Neuron (in vitro differentiated cells): ENCODE measurements around the gene TMEM181.
"Not testable (repeated sequence)": the region's sequence is repeated elsewhere in the genome, so short reads cannot be mapped to it uniquely, and the experiment has no call there.

Experiments used
- H2AFZ ChIP-seq: one replicate; pipeline ENCODE4 v1.6.1; 2013; ENCODE audit warnings: low read depth, mild to moderate bottlenecking, inconsistent platforms, low read length, moderate library complexity
- H3K27me3 ChIP-seq: one replicate; pipeline ENCODE4 v1.6.1; 2013; ENCODE audit warnings: low read length; ENCODE audit not compliant: insufficient read depth
- H3K36me3 ChIP-seq: one replicate; pipeline ENCODE4 v1.6.1; 2013; ENCODE audit warnings: low read length; ENCODE audit not compliant: insufficient read depth
- H3K4me1 ChIP-seq: one replicate; pipeline ENCODE4 v1.6.1; 2013; ENCODE audit warnings: low read length; ENCODE audit not compliant: insufficient read depth
- H3K4me3 ChIP-seq: 2 replicates; pipeline ENCODE4 v1.5.1; 2013; ENCODE audit warnings: mild to moderate bottlenecking, low read length, moderate library complexity
- H3K9me3 ChIP-seq: one replicate; pipeline ENCODE4 v1.6.1; 2013; ENCODE audit warnings: low read length

The TMEM181 gene

DNA sequence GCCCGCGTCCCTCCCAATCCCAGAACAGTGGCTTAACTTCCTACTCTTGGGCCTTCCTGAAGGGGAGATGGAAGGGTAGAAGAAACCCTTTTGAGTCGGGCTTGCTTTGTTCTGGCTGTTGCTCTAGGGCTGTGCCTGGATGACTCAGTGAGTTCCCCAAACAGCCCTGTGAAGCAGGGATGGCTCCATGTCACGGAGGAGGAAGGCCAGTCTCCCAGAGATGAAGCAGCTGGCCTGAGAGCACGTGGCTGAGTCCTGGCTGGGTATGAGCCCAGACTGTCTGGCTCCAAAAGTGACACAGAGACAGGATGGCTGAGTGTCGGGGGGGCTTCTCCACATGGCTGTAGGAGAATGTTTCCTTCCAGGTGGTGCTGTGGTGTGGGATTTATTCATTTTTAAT is 94.6 kb downstream of the TMEM181 start:
- Histone ChIP-seq H2AFZ (no peak overlapping the region), H3K4me3 (no peak overlapping the region), H3K36me3 (no peaks in the 10 kb centered on the region), H3K4me1 (peaks cover 9% of the 10 kb centered on the region), H3K27me3 (peaks cover 3% of the 10 kb centered on the region), H3K9me3 (no peaks in the 10 kb centered on the region)

GRCh38 chr6:158654960-158655489 is 95.1 kb downstream of the TMEM181 start:
- no peak overlapping the region for H2AFZ ChIP-seq
- H3K27me3 ChIP-seq: no peaks in the 10 kb centered on the region
- no peak overlapping the region for H3K4me3 ChIP-seq
- no peaks in the 10 kb centered on the region for H3K9me3 ChIP-seq
- no peaks in the 10 kb centered on the region for H3K36me3 ChIP-seq
- peaks cover 9% of the 10 kb centered on the region for H3K4me1 ChIP-seq

- Histone ChIP-seq H3K4me1 (peaks cover 9% of the 10 kb centered on the region), H3K4me3 (no peak overlapping the region), H2AFZ (no peak overlapping the region), H3K27me3 (no peaks in the 10 kb centered on the region), H3K36me3 (no peaks in the 10 kb centered on the region), H3K9me3 (no peaks in the 10 kb centered on the region)
Measured at GRCh38 chr6:158655569-158656450, 95.9 kb downstream of the TMEM181 start.

DNA sequence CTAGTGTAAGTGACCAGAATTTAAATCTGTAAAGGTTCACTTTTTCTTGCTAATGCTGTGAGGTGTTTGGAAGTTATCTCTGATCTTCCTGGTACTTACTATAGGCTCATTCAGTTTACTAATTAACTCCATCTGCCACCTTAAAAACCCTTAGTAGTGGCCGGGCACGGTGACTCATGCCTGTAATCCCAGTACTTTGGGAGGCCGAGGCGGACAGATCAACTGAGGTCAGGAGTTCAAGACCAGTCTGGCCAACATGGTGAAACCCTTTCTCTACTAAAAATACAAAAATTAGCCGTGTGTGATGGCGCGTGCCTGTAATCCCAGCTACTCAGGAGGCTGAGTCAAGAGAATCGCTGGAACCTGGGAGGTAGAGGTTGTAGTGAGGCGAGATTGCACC is 97.1 kb downstream of the TMEM181 start:
- not testable (repeated sequence) for H2AFZ ChIP-seq, H3K36me3 ChIP-seq, H3K4me1 ChIP-seq, H3K27me3 ChIP-seq, H3K9me3 ChIP-seq, H3K4me3 ChIP-seq

GRCh38 chr6:158660333-158660754 is 100.5 kb downstream of the TMEM181 start:
- Histone ChIP-seq H3K4me3 (no peak overlapping the region), H3K9me3 (no peaks in the 10 kb centered on the region), H3K36me3 (no peaks in the 10 kb centered on the region), H2AFZ (no peak overlapping the region), H3K27me3 (peaks cover 25% of the 10 kb centered on the region), H3K4me1 (peaks cover 4% of the 10 kb centered on the region)

- Histone ChIP-seq H3K4me1 (peaks cover 4% of the 10 kb centered on the region), H3K4me3 (no peak overlapping the region), H3K36me3 (no peaks in the 10 kb centered on the region), H2AFZ (no peak overlapping the region), H3K27me3 (peaks cover 25% of the 10 kb centered on the region), H3K9me3 (no peaks in the 10 kb centered on the region)
Measured at GRCh38 chr6:158661156-158661685, 101.3 kb downstream of the TMEM181 start.

- Histone ChIP-seq H3K9me3 (no peaks in the 10 kb centered on the region), H3K27me3 (peaks cover 35% of the 10 kb centered on the region), H2AFZ (no peak overlapping the region), H3K4me1 (peaks cover 4% of the 10 kb centered on the region), H3K4me3 (no peak overlapping the region), H3K36me3 (no peaks in the 10 kb centered on the region)
Measured at GRCh38 chr6:158662607-158662953, 102.7 kb downstream of the TMEM181 start.

DNA sequence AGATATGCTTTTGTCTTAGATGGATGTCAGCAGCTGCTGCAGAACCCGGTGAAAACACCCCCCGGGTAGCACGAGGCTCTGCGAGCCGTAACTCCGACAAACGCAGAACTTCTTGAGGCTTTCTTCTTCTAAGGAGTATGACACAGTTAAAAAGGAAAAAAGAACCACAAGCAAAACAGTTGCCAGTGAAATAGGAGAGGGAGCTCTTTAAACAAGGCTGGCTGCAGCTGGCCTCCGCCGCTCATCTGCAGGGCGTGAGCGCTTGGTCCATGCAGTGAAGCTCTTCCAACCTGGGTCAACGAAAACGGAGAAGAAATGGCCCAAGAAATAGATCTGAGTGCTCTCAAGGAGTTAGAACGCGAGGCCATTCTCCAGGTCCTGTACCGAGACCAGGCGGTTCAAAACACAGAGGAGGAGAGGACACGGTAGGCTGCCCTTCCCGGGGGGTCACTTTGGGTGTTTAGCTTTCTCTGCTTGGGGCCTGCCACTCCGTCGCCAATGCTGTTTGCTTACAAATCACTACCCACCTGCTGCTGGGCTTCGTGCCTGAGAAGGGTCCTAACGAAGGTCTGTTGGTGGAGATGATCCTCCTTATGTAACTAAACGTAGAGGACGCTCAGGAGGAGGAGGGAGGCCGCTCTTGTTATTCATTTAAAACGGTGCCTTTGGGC is 103.2 kb downstream of the TMEM181 start:
- H3K4me1 ChIP-seq: peaks cover 4% of the 10 kb centered on the region
- no peak overlapping the region for H2AFZ ChIP-seq
- peaks cover 38% of the 10 kb centered on the region for H3K27me3 ChIP-seq
- no peaks in the 10 kb centered on the region for H3K9me3 ChIP-seq
- H3K4me3 ChIP-seq: no peak overlapping the region
- no peaks in the 10 kb centered on the region for H3K36me3 ChIP-seq

- no peaks in the 10 kb centered on the region for H3K9me3 ChIP-seq
- H3K27me3 ChIP-seq: peaks cover 41% of the 10 kb centered on the region
- H3K36me3 ChIP-seq: no peaks in the 10 kb centered on the region
- H3K4me3 ChIP-seq: no peak overlapping the region
- peaks cover 4% of the 10 kb centered on the region for H3K4me1 ChIP-seq
- no peak overlapping the region for H2AFZ ChIP-seq
Measured at GRCh38 chr6:158663625-158664165, 103.8 kb downstream of the TMEM181 start.

DNA sequence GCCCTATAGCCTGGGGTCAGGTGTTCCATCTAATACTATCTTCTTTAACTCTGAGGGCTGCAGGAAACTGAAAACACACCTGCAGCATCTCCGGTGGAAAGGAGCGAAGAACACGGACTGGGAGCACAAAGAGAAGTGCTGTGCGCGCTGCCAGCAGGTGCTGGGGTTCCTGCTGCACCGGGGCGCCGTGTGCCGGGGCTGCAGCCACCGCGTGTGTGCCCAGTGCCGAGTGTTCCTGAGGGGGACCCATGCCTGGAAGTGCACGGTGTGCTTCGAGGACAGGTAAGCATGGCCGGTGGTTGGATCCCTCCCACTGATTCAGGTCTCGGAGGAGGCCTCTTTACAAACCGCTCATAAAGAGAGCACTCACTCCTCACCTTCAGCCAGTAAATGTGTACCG is 105.4 kb downstream of the TMEM181 start:
- no peaks in the 10 kb centered on the region for H3K9me3 ChIP-seq
- no peak overlapping the region for H3K4me3 ChIP-seq
- H2AFZ ChIP-seq: no peak overlapping the region
- H3K4me1 ChIP-seq: peaks cover 4% of the 10 kb centered on the region
- peaks cover 45% of the 10 kb centered on the region for H3K27me3 ChIP-seq
- H3K36me3 ChIP-seq: no peaks in the 10 kb centered on the region

GRCh38 chr6:158666628-158667359 is 106.9 kb downstream of the TMEM181 start:
- Histone ChIP-seq H3K36me3 (no peaks in the 10 kb centered on the region), H3K27me3 (peaks cover 45% of the 10 kb centered on the region), H3K9me3 (no peaks in the 10 kb centered on the region), H3K4me1 (peaks cover 4% of the 10 kb centered on the region), H3K4me3 (no peak overlapping the region), H2AFZ (no peak overlapping the region)

DNA sequence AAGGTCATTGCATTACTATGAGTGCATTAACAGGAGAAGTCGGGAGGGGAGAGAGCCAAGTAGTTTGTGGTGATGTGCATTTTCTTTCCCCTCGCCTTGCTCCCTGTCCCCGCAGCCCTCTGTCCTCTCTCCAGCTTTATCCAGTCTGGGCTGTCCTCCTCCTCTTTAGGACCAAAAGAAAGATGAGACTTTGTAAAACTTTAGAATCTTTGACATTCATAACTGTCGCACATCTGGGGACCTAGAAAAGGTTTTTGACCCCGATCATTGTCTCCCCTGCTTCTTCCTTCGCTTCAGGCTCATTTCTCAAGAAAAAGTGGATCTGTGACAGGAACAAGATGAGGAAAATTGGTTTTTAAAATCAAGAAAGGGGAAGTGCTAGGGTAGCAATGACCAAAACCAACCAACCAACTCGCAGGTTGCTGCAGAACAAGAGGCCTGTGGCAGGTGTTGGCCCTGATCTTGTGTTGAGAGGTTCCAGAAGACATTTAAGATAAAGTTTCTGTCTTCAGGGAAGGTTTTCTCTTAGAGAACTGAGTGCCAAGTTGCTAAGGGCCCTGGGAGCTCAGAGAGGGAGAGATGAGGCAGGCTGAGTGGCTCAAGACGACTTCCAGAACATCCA is 107.6 kb downstream of the TMEM181 start:
- Histone ChIP-seq H3K36me3 (no peaks in the 10 kb centered on the region), H3K9me3 (no peaks in the 10 kb centered on the region), H3K4me1 (peaks cover 4% of the 10 kb centered on the region), H2AFZ (no peak overlapping the region), H3K4me3 (no peak overlapping the region), H3K27me3 (peaks cover 44% of the 10 kb centered on the region)
